HEK293T (cell line): Measurements from ENCODE around the gene REEP6.

Experiments used
- CTCF ChIA-PET: fragments of 350-600 bp; formaldehyde crosslinking; extraction: SDS; loops from one replicate; lab custom pipeline; 2021; ENCODE audit warnings: antibody characterized with exemption, inconsistent platforms; lab: Yijun Ruan, JAX
- POLR2A ChIA-PET: fragments of 350-600 bp; formaldehyde crosslinking; extraction: SDS; loops from one replicate; lab custom pipeline; 2020; ENCODE audit warnings: antibody characterized with exemption, inconsistent platforms; lab: Yijun Ruan, JAX
- DNase-seq: peaks from one replicate; pipeline ENCODE4 v3.0.0; 2012; ENCODE audit warnings: mixed read lengths; ENCODE audit errors: extremely low spot score
- ARNT ChIP-seq: fragments of 450-650 bp; IDR thresholded peaks from 2 replicates; pipeline ENCODE4 v1.6.1; 2017; ENCODE audit warnings: mild to moderate bottlenecking
- BHLHE40 ChIP-seq: fragments of 450-650 bp; IDR thresholded peaks from 2 replicates; pipeline ENCODE4 v1.6.1; 2016; ENCODE audit warnings: mild to moderate bottlenecking, moderate library complexity, borderline replicate concordance
- CTBP1 ChIP-seq: fragments of 450-650 bp; IDR thresholded peaks from 2 replicates; pipeline ENCODE4 v1.6.1; 2016; ENCODE audit warnings: borderline replicate concordance
- ELF4 ChIP-seq: fragments of 450-650 bp; IDR thresholded peaks from 2 replicates; pipeline ENCODE4 v1.6.1; 2017; ENCODE audit warnings: antibody characterized with exemption
- FOXA1 ChIP-seq: fragments of 450-650 bp; IDR thresholded peaks from 2 replicates; pipeline ENCODE4 v1.6.1; 2016; ENCODE audit warnings: mild to moderate bottlenecking
- FOXK2 ChIP-seq: fragments of 450-650 bp; IDR thresholded peaks from 2 replicates; pipeline ENCODE4 v1.6.1; 2016; ENCODE audit warnings: mild to moderate bottlenecking
- FOXM1 ChIP-seq: fragments of 450-650 bp; IDR thresholded peaks from 2 replicates; pipeline ENCODE4 v1.6.1; 2017; ENCODE audit warnings: mild to moderate bottlenecking, borderline replicate concordance
- HDGF ChIP-seq: fragments of 450-650 bp; IDR thresholded peaks from 2 replicates; pipeline ENCODE4 v1.6.1; 2017; ENCODE audit warnings: antibody characterized with exemption, borderline replicate concordance
- L3MBTL2 ChIP-seq: fragments of 450-650 bp; conservative IDR thresholded peaks from 2 replicates; pipeline ENCODE4 v1.6.1; 2016; ENCODE audit warnings: mild to moderate bottlenecking
- LEF1 ChIP-seq: fragments of 450-650 bp; IDR thresholded peaks from 2 replicates; pipeline ENCODE4 v1.6.1; 2017; ENCODE audit warnings: mild to moderate bottlenecking, borderline replicate concordance
- NFRKB ChIP-seq: fragments of 450-650 bp; IDR thresholded peaks from 2 replicates; pipeline ENCODE4 v1.6.1; 2016; ENCODE audit warnings: mild to moderate bottlenecking, moderate library complexity
- SP1 ChIP-seq: fragments of 450-650 bp; IDR thresholded peaks from 2 replicates; pipeline ENCODE4 v1.6.1; 2017
- SUZ12 ChIP-seq: fragments of 450-650 bp; IDR thresholded peaks from 2 replicates; pipeline ENCODE4 v1.6.1; 2016; ENCODE audit warnings: mild to moderate bottlenecking
- TARDBP ChIP-seq: fragments of 450-650 bp; IDR thresholded peaks from 2 replicates; pipeline ENCODE4 v1.6.1; 2016
- ZNF384 ChIP-seq: fragments of 450-650 bp; IDR thresholded peaks from 2 replicates; pipeline ENCODE4 v1.6.1; 2016
- TF ChIP-seq, protein P1 (sequence below): fragments of 450-650 bp; IDR thresholded peaks from 2 replicates; pipeline ENCODE4 v1.6.1; 2016

Gene REEP6

GRCh38 chr19:1467215-1467489 is 23.8 kb upstream of the REEP6 start:
- POLR2A ChIA-PET: no interaction called here
- CTCF ChIA-PET: no interaction called here
- no peak for DNase-seq
- no peak for TF ChIP-seq FOXM1
- no peak for TF ChIP-seq TARDBP
- TF ChIP-seq, protein P1, sequence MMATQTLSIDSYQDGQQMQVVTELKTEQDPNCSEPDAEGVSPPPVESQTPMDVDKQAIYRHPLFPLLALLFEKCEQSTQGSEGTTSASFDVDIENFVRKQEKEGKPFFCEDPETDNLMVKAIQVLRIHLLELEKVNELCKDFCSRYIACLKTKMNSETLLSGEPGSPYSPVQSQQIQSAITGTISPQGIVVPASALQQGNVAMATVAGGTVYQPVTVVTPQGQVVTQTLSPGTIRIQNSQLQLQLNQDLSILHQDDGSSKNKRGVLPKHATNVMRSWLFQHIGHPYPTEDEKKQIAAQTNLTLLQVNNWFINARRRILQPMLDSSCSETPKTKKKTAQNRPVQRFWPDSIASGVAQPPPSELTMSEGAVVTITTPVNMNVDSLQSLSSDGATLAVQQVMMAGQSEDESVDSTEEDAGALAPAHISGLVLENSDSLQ: no peak
- no peak for TF ChIP-seq SUZ12
- TF ChIP-seq NFRKB: no peak
- TF ChIP-seq LEF1: no peak
- no peak for TF ChIP-seq HDGF
- TF ChIP-seq BHLHE40: no peak
- TF ChIP-seq ELF4: no peak
- TF ChIP-seq FOXA1: no peak
- no peak for TF ChIP-seq L3MBTL2

GRCh38 chr19:1467490-1468273 is 23.3 kb upstream of the REEP6 start:
- POLR2A ChIA-PET: no interaction called here
- TF ChIP-seq FOXA1 (no peak), BHLHE40 (no peak), FOXK2 (no peak), SUZ12 (no peak), TARDBP (no peak), ELF4 (no peak), SP1 (no peak)
- TF ChIP-seq, protein P1: no peak
- DNase-seq: no peak
- CTCF ChIA-PET: no interaction called here

GRCh38 chr19:1468274-1468820 is 22.6 kb upstream of the REEP6 start:
- no peak for DNase-seq
- ChIA-PET POLR2A (no interaction called here), CTCF (no interaction called here)
- TF ChIP-seq FOXA1: no peak
- TF ChIP-seq ARNT: no peak
- TF ChIP-seq ZNF384: no peak
- TF ChIP-seq ELF4: no peak
- TF ChIP-seq TARDBP: no peak
- no peak for TF ChIP-seq CTBP1
- TF ChIP-seq SUZ12: no peak
- no peak for TF ChIP-seq NFRKB
- no peak for TF ChIP-seq FOXM1
- TF ChIP-seq BHLHE40: no peak
- no peak for TF ChIP-seq LEF1
- TF ChIP-seq, protein P1: no peak
- no peak for TF ChIP-seq FOXK2
- TF ChIP-seq HDGF: no peak

DNA sequence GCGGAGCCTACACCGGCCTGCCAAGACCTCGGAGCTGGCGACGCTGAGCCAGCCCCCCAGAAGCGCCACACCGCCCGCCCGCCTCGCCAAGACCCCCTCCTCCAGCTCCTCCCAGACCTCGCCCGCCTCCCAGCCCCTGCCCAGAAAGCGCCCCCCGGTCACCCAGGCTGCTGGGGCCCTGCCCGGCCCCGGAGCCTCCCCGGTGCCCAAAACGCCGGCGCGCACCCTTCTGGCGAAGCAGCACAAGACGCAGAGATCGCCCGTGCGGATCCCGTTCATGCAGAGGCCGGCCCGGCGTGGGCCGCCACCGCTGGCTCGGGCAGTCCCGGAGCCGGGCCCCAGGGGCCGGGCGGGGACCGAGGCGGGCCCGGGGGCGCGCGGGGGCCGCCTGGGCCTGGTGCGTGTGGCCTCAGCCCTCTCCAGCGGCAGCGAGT is 22.1 kb upstream of the REEP6 start:
- POLR2A ChIA-PET: interaction anchor here (1.0 kb wide), 1 partner anchor 11 kb away, joined by 3 read pairs; no protein-coding TSS in a partner anchor
- no peak for DNase-seq

DNA sequence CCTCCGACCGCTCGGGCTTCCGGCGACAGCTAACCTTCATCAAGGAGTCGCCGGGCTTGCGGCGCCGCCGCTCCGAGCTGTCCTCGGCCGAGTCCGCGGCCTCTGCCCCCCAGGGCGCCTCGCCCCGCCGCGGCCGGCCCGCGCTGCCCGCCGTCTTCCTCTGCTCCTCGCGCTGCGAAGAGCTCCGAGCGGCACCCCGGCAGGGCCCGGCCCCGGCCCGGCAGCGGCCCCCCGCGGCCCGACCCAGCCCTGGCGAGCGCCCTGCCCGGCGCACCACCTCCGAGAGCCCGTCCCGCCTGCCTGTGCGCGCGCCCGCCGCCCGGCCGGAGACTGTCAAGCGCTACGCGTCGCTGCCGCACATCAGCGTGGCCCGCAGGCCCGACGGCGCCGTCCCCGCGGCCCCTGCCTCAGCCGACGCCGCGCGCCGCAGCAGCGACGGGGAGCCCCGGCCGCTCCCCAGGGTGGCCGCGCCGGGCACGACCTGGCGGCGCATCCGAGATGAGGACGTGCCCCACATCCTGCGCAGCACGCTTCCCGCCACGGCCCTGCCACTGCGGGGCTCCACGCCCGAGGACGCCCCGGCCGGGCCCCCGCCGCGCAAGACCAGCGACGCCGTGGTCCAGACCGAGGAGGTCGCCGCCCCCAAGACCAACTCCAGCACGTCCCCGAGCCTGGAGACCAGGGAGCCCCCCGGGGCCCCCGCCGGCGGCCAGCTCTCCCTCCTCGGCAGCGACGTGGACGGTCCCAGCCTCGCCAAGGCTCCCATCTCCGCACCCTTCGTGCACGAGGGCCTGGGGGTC is 21.5 kb upstream of the REEP6 start:
- ChIA-PET CTCF (interaction anchor here (0.6 kb wide), 1 partner anchor 30 kb away, joined by 5 read pairs; no protein-coding TSS in a partner anchor), POLR2A (interaction anchor here (1.0 kb wide), 1 partner anchor 11 kb away, joined by 3 read pairs; no protein-coding TSS in a partner anchor)
- DNase-seq: no peak
- no peak for TF ChIP-seq LEF1
- TF ChIP-seq, protein P1: no peak
- TF ChIP-seq SP1: no peak
- no peak for TF ChIP-seq SUZ12
- TF ChIP-seq FOXK2: no peak
- no peak for TF ChIP-seq FOXA1
- TF ChIP-seq FOXM1: no peak
- TF ChIP-seq NFRKB: no peak
- TF ChIP-seq BHLHE40: no peak
- no peak for TF ChIP-seq TARDBP
- no peak for TF ChIP-seq CTBP1
- TF ChIP-seq ARNT: no peak
- no peak for TF ChIP-seq ELF4
- TF ChIP-seq L3MBTL2: no peak
- TF ChIP-seq HDGF: no peak

More for the DNA sequence above, 22.1 kb upstream of the REEP6 start:
- CTCF ChIA-PET: interaction anchor here (0.6 kb wide), 1 partner anchor 30 kb away, joined by 5 read pairs; no protein-coding TSS in a partner anchor
- TF ChIP-seq TARDBP: no peak
